HG03571 (cell line): Measurements from ENCODE around the gene ZNF189.

Experiments
- ATAC-seq: cut with Tn5 transposase; IDR thresholded peaks from one replicate; pipeline ENCODE4 v1.9.1; 2021; ENCODE audit not compliant: unreplicated experiment

ZNF189 gene

GRCh38 chr9:101417977-101418376 is 19.3 kb downstream of the ZNF189 start:
- ATAC-seq, result no peak

GRCh38 chr9:101418518-101419430 is 20.1 kb downstream of the ZNF189 start:
- ATAC-seq, result no peak

- ATAC-seq, result no peak
Measured at GRCh38 chr9:101419863-101420262, 21.2 kb downstream of the ZNF189 start.

GRCh38 chr9:101421653-101422065 is 23.0 kb downstream of the ZNF189 start:
- no peak for ATAC-seq

GRCh38 chr9:101427358-101427757 is 28.7 kb downstream of the ZNF189 start:
- ATAC-seq, result no peak

GRCh38 chr9:101427957-101428655 is 29.5 kb downstream of the ZNF189 start:
- peak; percentile 71 for ATAC-seq

- ATAC-seq, result no peak
Measured at GRCh38 chr9:101428909-101429308, 30.3 kb downstream of the ZNF189 start.

- ATAC-seq, result no peak
Measured at GRCh38 chr9:101429736-101430135, 31.1 kb downstream of the ZNF189 start.

- ATAC-seq, result no peak
Measured at GRCh38 chr9:101432171-101432570, 33.5 kb downstream of the ZNF189 start.

- ATAC-seq, result no peak
Measured at GRCh38 chr9:101432740-101433139, 34.1 kb downstream of the ZNF189 start.

GRCh38 chr9:101433229-101433628 is 34.6 kb downstream of the ZNF189 start:
- no peak for ATAC-seq

- ATAC-seq, result no peak
Measured at GRCh38 chr9:101434998-101435397, 36.3 kb downstream of the ZNF189 start.

- ATAC-seq, result no peak
Measured at GRCh38 chr9:101435601-101436079, 37.0 kb downstream of the ZNF189 start, which contains the start of gene ALDOB. Gene ALDOB (minus strand): TSS chr9:101435774. CDS start chr9:101430887, 4,887 bp downstream.

GRCh38 chr9:101437806-101438232 is 39.2 kb downstream of the ZNF189 start:
- ATAC-seq, result no peak

GRCh38 chr9:101438523-101438922 is 39.9 kb downstream of the ZNF189 start:
- no peak for ATAC-seq

GRCh38 chr9:101440714-101441230 is 42.1 kb downstream of the ZNF189 start:
- no peak for ATAC-seq

GRCh38 chr9:101442318-101442717 is 43.7 kb downstream of the ZNF189 start:
- ATAC-seq, result no peak

GRCh38 chr9:101442736-101443135 is 44.1 kb downstream of the ZNF189 start:
- ATAC-seq, result no peak

- no peak for ATAC-seq
Measured at GRCh38 chr9:101443364-101443771, 44.7 kb downstream of the ZNF189 start.

- ATAC-seq, result no peak
Measured at GRCh38 chr9:101445353-101446029, 46.8 kb downstream of the ZNF189 start.

- no peak for ATAC-seq
Measured at GRCh38 chr9:101446732-101447131, 48.1 kb downstream of the ZNF189 start.
